Fibroblast of the aortic adventitia (primary cell): ENCODE data around the gene OLA1. TPM values are rescaled to one million over a fixed set of nuclear protein-coding genes. Genes with fewer than 3 reads are reported as not detected.

ENCODE experiments used
- DNase-seq: peaks from one replicate; pipeline ENCODE4 v3.0.0-alpha.2; 2010; ENCODE audit warnings: low read depth
- H3K4me3 ChIP-seq: 2 replicates; pipeline ENCODE4 v1.5.1; 2011; ENCODE audit warnings: low read depth, mild to moderate bottlenecking, control low read depth, low read length, moderate library complexity
- small RNA-seq: library from RNA; depleted of rRNA; stranded (forward); fragments of <200 nt; gene quantifications from one replicate; pipeline ENCODE3, GENCODE V24; 2012
- total RNA-seq: library from RNA; depleted of rRNA; stranded (reverse); fragments of >200 nt; gene quantifications from 2 replicates; pipeline ENCODE4 v1.2.3, GENCODE V29; 2012; ENCODE audit warnings: low replicate concordance
- TF ChIP-seq, protein P1 (sequence below): IDR thresholded peaks from 2 replicates; pipeline ENCODE4 v1.5.1; 2011; ENCODE audit warnings: mild to moderate bottlenecking, low read length, control low read depth, inconsistent platforms; ENCODE audit not compliant: insufficient read depth

OLA1 gene
- total RNA-seq, 1 donor, result 89.7 TPM

DNA sequence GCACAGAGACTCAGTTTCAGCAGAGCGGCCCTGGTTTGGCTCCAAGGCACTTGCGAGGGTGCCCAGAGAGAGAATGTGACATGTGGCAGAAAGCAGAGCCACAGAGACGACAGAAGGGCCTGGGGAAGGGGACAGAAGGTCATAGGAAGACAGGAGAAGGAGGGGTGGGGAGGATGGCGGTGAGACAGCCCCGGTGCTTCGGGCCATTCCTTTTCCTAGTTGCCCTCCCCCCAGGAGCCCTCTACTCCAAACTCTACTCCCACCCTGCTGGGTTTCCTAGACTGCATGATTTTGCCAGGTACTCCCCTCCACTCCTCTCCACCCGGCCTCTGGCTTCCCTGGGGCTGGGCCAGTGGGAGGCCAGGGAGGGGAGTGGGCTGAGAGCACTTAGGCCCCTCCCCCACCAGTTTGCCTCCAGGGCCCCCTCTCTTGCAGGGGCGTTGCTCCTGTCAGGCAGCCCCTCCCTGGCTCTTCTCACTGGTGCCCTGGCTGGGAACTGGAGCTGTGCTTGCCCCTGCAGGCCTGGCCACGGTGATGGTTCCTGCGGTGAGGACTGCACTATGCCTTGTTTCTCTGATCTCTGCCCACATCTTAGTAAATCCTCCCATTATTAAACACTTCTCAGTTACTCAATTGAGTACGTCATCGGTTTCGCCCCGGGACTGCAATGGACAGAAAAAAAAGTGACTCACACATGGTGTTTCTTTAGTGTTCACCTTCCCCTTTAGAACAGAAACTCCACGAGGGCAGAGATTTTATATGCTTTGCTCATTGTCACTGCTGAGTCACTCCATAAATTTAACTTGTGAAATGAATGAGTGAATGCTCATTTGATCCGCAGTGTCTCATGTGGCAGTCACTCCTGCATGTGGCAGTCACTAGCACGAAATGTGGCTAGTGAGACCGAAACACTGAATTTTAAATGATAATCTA is 224.5 kb downstream of the OLA1 start:
- TF ChIP-seq, protein P1, sequence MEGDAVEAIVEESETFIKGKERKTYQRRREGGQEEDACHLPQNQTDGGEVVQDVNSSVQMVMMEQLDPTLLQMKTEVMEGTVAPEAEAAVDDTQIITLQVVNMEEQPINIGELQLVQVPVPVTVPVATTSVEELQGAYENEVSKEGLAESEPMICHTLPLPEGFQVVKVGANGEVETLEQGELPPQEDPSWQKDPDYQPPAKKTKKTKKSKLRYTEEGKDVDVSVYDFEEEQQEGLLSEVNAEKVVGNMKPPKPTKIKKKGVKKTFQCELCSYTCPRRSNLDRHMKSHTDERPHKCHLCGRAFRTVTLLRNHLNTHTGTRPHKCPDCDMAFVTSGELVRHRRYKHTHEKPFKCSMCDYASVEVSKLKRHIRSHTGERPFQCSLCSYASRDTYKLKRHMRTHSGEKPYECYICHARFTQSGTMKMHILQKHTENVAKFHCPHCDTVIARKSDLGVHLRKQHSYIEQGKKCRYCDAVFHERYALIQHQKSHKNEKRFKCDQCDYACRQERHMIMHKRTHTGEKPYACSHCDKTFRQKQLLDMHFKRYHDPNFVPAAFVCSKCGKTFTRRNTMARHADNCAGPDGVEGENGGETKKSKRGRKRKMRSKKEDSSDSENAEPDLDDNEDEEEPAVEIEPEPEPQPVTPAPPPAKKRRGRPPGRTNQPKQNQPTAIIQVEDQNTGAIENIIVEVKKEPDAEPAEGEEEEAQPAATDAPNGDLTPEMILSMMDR, result no peak
- DNase-seq, result peak; percentile 94
- no peak overlapping the region for H3K4me3 ChIP-seq

Small RNAs within 50 kb of the gene (small RNA-seq; reads per million reads assigned to genes)
- not detected for gene RF00019

Other genes with a start within 250 kb of the OLA1 start
- not detected in 2 replicates for gene SP9, start 86.4 kb upstream of the OLA1 start, total RNA-seq
- gene SCRN3, start 147.2 kb upstream of the OLA1 start, total RNA-seq, result 21.8 and 34.6 TPM in 2 replicates
- 1.6 and 2.2 TPM in 2 replicates for gene GPR155, start 238.5 kb upstream of the OLA1 start, total RNA-seq